MM.1S (cell line): ENCODE measurements around the gene FBN2.

Experiments
- EZH2 ChIP-seq: fragments of 300-600 bp; sonication (generic); optimal IDR thresholded peaks from 2 replicates; pipeline ENCODE3; 2017; ENCODE audit warnings: low read depth, mild to moderate bottlenecking, antibody characterized with exemption, low read length, mixed read lengths
- TF ChIP-seq, protein P1 (sequence below): fragments of 300-600 bp; sonication (generic); IDR thresholded peaks from 2 replicates; pipeline ENCODE4 v1.5.1; 2016; ENCODE audit warnings: antibody characterized with exemption, low read length, mixed read lengths

DNA sequence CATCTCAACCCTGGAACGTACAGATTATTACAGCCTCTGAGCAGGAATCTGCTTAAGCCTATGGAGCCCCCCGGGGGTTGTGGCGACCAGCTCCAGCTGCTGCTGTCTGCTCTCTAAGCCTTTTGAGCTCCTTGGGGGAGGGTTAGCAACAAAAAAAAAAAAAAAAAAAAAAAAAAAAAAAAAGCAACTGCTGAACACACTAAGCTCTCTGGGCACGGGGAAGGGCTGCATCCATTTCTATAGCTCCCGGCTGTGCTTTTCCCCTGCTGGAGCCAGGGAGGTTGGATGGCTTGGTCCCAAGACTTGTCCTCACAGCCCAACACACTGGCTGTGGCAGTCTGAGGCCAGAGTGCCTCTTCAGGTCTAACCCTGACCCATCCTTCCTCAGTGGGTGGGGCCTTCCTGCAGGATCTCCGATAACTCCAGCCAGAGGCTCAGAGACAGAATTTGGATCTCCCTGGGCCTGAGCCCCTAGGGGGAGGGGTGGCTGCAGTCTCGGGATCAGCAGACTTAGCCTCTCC lies 82.1 kb downstream of the FBN2 start:
- TF ChIP-seq, protein P1, sequence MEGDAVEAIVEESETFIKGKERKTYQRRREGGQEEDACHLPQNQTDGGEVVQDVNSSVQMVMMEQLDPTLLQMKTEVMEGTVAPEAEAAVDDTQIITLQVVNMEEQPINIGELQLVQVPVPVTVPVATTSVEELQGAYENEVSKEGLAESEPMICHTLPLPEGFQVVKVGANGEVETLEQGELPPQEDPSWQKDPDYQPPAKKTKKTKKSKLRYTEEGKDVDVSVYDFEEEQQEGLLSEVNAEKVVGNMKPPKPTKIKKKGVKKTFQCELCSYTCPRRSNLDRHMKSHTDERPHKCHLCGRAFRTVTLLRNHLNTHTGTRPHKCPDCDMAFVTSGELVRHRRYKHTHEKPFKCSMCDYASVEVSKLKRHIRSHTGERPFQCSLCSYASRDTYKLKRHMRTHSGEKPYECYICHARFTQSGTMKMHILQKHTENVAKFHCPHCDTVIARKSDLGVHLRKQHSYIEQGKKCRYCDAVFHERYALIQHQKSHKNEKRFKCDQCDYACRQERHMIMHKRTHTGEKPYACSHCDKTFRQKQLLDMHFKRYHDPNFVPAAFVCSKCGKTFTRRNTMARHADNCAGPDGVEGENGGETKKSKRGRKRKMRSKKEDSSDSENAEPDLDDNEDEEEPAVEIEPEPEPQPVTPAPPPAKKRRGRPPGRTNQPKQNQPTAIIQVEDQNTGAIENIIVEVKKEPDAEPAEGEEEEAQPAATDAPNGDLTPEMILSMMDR, result no peak
- TF ChIP-seq EZH2, result no peak
